Lung (tissue), 12 donors: ENCODE results near the gene NDUFAF5. TPM values are rescaled to one million over a fixed set of nuclear protein-coding genes. Genes with fewer than 3 reads are reported as not detected.

ENCODE experiments used
- ATAC-seq: fragments of 200-7000 bp; cut with Tn5 transposase; one replicate; pipeline ENCODE4 v1.9.1; 2020; ENCODE audit warnings: moderate number of reproducible peaks; ENCODE audit not compliant: insufficient read depth, low FRiP score
- DNase-seq, 3 donors: peaks; one replicate each; pipeline ENCODE4 v3.0.0-alpha.2; 2013 to 2017
- H3K27ac ChIP-seq, 2 donors: one replicate each; pipeline ENCODE4 v1.5.1; 2013; ENCODE audit warnings: mild to moderate bottlenecking in 2 of 2, moderate library complexity in 2 of 2, control low read depth in 1 of 2, inconsistent platforms in 1 of 2, low read depth in 1 of 2, low read length in 1 of 2
- H3K27me3 ChIP-seq, 3 donors: one replicate each; pipeline ENCODE4 v1.5.1; 2013; ENCODE audit warnings: low read length in 2 of 3; ENCODE audit not compliant: control insufficient read depth in 3 of 3, insufficient read depth in 3 of 3
- H3K36me3 ChIP-seq, 4 donors: one replicate each; pipeline ENCODE4 v1.5.1; 2013; ENCODE audit warnings: low read length in 4 of 4, mild to moderate bottlenecking in 1 of 4, moderate library complexity in 1 of 4; ENCODE audit not compliant: control insufficient read depth in 4 of 4, insufficient read depth in 4 of 4
- H3K4me1 ChIP-seq, 5 donors: one replicate each; pipeline ENCODE4 v1.5.1; 2013; ENCODE audit warnings: low read length in 5 of 5, mild to moderate bottlenecking in 2 of 5, moderate library complexity in 1 of 5; ENCODE audit not compliant: control insufficient read depth in 5 of 5, insufficient read depth in 5 of 5
- H3K4me3 ChIP-seq: one replicate; pipeline ENCODE4 v1.5.1; 2013; ENCODE audit warnings: mild to moderate bottlenecking, control low read depth, moderate library complexity
- H3K9ac ChIP-seq, 2 donors: one replicate each; pipeline ENCODE4 v1.5.1; 2013; ENCODE audit warnings: low read length in 2 of 2, control low read depth in 1 of 2; ENCODE audit not compliant: insufficient read depth in 1 of 2
- H3K9me3 ChIP-seq, 4 donors: one replicate each; pipeline ENCODE4 v1.5.1; 2013; ENCODE audit warnings: low read length in 3 of 4, mild to moderate bottlenecking in 1 of 4, moderate library complexity in 1 of 4; ENCODE audit not compliant: control insufficient read depth in 4 of 4, insufficient read depth in 3 of 4
- CTCF ChIP-seq: IDR thresholded peaks from 2 replicates; pipeline ENCODE4 v1.5.1; 2012; ENCODE audit warnings: mild to moderate bottlenecking; ENCODE audit errors: control extremely low read depth, extremely low read depth
- WGBS, 2 donors: extraction: QIAGEN DNeasy Blood & Tissue Kit; methylation state at CpG; one replicate each; pipeline ENCODE4 v1.1.7; 2013; 5-methylcytosine and 5-hydroxymethylcytosine counted together
- polyA plus RNA-seq, 2 donors: library from polyadenylated mRNA; stranded (reverse); fragments of 200-250 nt; gene quantifications; one replicate each; pipeline ENCODE4 v1.2.1, GENCODE V29; 2013
- total RNA-seq, 2 donors: library from RNA; depleted of rRNA in 1 of 2; stranded (reverse); fragments of >200 nt in 1 of 2; gene quantifications; one replicate each; pipeline ENCODE4 v1.2.1, GENCODE V29; 2014 to 2021
- donor health status: control.
- donor health status: control.
- donor health status: Bipolar disorder and iron deficiency.
- donor health status: healthy.
- donor health status: DM: yes; HTN: yes; CAD: no.

NDUFAF5 gene
- total and polyA plus RNA-seq, 4 donors, result 11.3 to 29.8 (median 20.2) TPM

GRCh38 chr20:13814672-13815071 is 29.8 kb downstream of the NDUFAF5 start:
- DNase-seq (no peak), ATAC-seq (no peak)
- peaks cover 33 to 59% (median 35%) of the 10 kb centered on the region in 4 donors for H3K36me3 ChIP-seq
- no peaks in the 10 kb centered on the region for H3K4me1 ChIP-seq
- H3K27ac ChIP-seq, result no peak overlapping the region
- no peaks in the 10 kb centered on the region for H3K27me3 ChIP-seq
- WGBS, 2 donors, result 95 to 97% methylated on average over 4 of the region's 4 CpGs
- no peak for TF ChIP-seq CTCF
- H3K9me3 ChIP-seq, result no peaks in the 10 kb centered on the region
- H3K9ac ChIP-seq, result no peak overlapping the region
- no peak overlapping the region for H3K4me3 ChIP-seq

GRCh38 chr20:13816757-13817156 is 31.9 kb downstream of the NDUFAF5 start:
- Histone ChIP-seq H3K27me3 (no peaks in the 10 kb centered on the region), H3K9ac (no peak overlapping the region), H3K36me3 (peaks cover 23 to 43% (median 25%) of the 10 kb centered on the region in 4 donors), H3K9me3 (no peaks in the 10 kb centered on the region), H3K27ac (no peak overlapping the region), H3K4me1 (no peaks in the 10 kb centered on the region), H3K4me3 (no peak overlapping the region)
- WGBS, 2 donors, result 84 to 88% methylated on average over 3 of the region's 3 CpGs
- ATAC-seq (no peak), DNase-seq (no peak)
- TF ChIP-seq CTCF, result no peak

- no peak for TF ChIP-seq CTCF
- no peak overlapping the region for H3K27ac ChIP-seq
- no peak overlapping the region for H3K4me3 ChIP-seq
- no peaks in the 10 kb centered on the region for H3K27me3 ChIP-seq
- no peaks in the 10 kb centered on the region for H3K9me3 ChIP-seq
- ATAC-seq, result no peak
- no peak for DNase-seq
- H3K36me3 ChIP-seq, result peaks cover 19 to 37% (median 20%) of the 10 kb centered on the region in 4 donors
- no peaks in the 10 kb centered on the region for H3K4me1 ChIP-seq
- H3K9ac ChIP-seq, result no peak overlapping the region
Observed at GRCh38 chr20:13817342-13817741, 32.5 kb downstream of the NDUFAF5 start.

- peak; percentile 65 for ATAC-seq
- no peaks in the 10 kb centered on the region for H3K27me3 ChIP-seq
- H3K27ac ChIP-seq, result no peak overlapping the region
- H3K4me1 ChIP-seq, result no peaks in the 10 kb centered on the region
- no peak overlapping the region for H3K9ac ChIP-seq
- no peaks in the 10 kb centered on the region for H3K9me3 ChIP-seq
- H3K36me3 ChIP-seq, result peaks cover 10 to 16% (median 12%) of the 10 kb centered on the region in 4 donors
- peak in 2 of 3 donors; percentile 49 to 66 for DNase-seq
- no peak for TF ChIP-seq CTCF
- H3K4me3 ChIP-seq, result no peak overlapping the region
- 36 to 44% methylated on average over 5 of the region's 5 CpGs for WGBS, 2 donors
Observed at GRCh38 chr20:13819885-13820645, 35.2 kb downstream of the NDUFAF5 start.
